ENCODE results near the gene PSMA6. TPM values are rescaled to one million over a fixed set of nuclear protein-coding genes. Genes with fewer than 3 reads are reported as not detected.

Gene PSMA6
- total RNA-seq, 1 experiment from 2014 or later = 392 TPM

DNA sequence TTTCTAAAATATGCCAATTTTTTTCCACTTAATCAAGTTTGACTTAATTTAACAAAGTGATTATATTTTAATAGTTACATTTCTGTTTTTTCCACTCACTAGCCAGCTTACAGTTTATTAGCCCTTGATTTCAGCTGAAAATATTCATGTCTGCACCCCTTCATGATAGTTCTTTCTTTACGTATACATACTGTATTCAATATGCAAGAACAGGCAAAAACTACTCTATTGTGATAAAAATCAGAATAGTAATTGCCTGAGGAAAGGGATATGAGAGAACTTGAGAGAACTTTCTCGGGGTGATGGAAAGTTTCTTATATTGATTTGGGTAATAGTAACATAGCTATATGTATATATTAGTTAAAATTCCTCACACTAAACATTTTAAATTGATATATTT is 17.4 kb upstream of the PSMA6 start:
- H3K27ac ChIP-seq (ENCODE audit: low read depth, low read length, poor library complexity, severe bottlenecking) = no peak overlapping the region
- no TSS peak for BruUV-seq (replicated peaks)
- no peaks in the 10 kb centered on the region for H3K4me1 ChIP-seq (ENCODE audit: insufficient read depth, low read length, poor library complexity, severe bottlenecking)
- ChIA-PET CTCF (no interaction called here), POLR2A (ENCODE audit: low non-redundant PET) (no interaction called here)
- TF ChIP-seq EZH2 (IDR thresholded peaks at IDR 0.05; ENCODE audit: borderline replicate concordance, low read depth, low read length, poor library complexity, severe bottlenecking) = no peak
- TF ChIP-seq, protein P1, sequence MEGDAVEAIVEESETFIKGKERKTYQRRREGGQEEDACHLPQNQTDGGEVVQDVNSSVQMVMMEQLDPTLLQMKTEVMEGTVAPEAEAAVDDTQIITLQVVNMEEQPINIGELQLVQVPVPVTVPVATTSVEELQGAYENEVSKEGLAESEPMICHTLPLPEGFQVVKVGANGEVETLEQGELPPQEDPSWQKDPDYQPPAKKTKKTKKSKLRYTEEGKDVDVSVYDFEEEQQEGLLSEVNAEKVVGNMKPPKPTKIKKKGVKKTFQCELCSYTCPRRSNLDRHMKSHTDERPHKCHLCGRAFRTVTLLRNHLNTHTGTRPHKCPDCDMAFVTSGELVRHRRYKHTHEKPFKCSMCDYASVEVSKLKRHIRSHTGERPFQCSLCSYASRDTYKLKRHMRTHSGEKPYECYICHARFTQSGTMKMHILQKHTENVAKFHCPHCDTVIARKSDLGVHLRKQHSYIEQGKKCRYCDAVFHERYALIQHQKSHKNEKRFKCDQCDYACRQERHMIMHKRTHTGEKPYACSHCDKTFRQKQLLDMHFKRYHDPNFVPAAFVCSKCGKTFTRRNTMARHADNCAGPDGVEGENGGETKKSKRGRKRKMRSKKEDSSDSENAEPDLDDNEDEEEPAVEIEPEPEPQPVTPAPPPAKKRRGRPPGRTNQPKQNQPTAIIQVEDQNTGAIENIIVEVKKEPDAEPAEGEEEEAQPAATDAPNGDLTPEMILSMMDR (conservative IDR thresholded peaks at IDR 0.05; ENCODE audit: low read depth, low read length) = no peak
- DNase-seq (ENCODE audit: low spot score) = no peak
- H3K27me3 ChIP-seq (replicated peaks; ENCODE audit: insufficient read depth, low read depth, low read length, poor library complexity) = no peaks in the 10 kb centered on the region
- no peak overlapping the region for H3K4me3 ChIP-seq (ENCODE audit: low read depth, low read length, poor library complexity, severe bottlenecking)
- intact Hi-C loops (cut with micrococcal nuclease; ENCODE audit: unreplicated experiment) = no loop called here
- no peaks in the 10 kb centered on the region for H3K9me3 ChIP-seq (ENCODE audit: low read depth, low read length, poor library complexity, severe bottlenecking)
- peaks cover 18% of the 10 kb centered on the region for H3K36me3 ChIP-seq (ENCODE audit: insufficient read depth, low read length, poor library complexity, severe bottlenecking)

DNA sequence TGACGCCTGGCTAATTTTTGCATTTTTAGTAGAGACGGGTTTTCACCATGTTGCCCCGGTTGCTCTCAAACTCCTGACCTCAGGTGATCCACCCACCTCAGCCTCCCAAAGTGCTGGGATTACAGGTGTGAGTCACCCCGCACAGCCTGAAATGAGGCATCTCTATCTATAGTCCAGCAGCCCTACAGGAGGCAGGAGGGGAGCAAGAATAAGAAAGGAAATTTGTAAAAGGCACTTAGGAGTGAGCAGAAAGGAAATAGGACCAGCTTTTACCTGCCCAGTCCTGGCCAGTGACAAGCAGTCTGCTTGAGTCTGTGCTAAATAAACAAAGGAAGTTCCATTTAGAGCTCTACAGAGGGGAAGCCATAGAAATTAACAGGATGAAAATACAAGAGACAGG is 15.0 kb upstream of the PSMA6 start:
- H3K9me3 ChIP-seq (ENCODE audit: low read depth, low read length, poor library complexity, severe bottlenecking) = no peaks in the 10 kb centered on the region
- H3K27me3 ChIP-seq (replicated peaks; ENCODE audit: insufficient read depth, low read depth, low read length, poor library complexity) = no peaks in the 10 kb centered on the region
- no peak for DNase-seq (ENCODE audit: low spot score)
- ChIA-PET CTCF (no interaction called here), POLR2A (ENCODE audit: low non-redundant PET) (no interaction called here)
- peaks cover 18% of the 10 kb centered on the region for H3K36me3 ChIP-seq (ENCODE audit: insufficient read depth, low read length, poor library complexity, severe bottlenecking)
- H3K4me3 ChIP-seq (ENCODE audit: low read depth, low read length, poor library complexity, severe bottlenecking) = no peak overlapping the region
- H3K4me1 ChIP-seq (ENCODE audit: insufficient read depth, low read length, poor library complexity, severe bottlenecking) = no peaks in the 10 kb centered on the region
- no peak for TF ChIP-seq EZH2 (IDR thresholded peaks at IDR 0.05; ENCODE audit: borderline replicate concordance, low read depth, low read length, poor library complexity, severe bottlenecking)
- TF ChIP-seq, protein P1 (conservative IDR thresholded peaks at IDR 0.05; ENCODE audit: low read depth, low read length) = no peak
- intact Hi-C loops (cut with micrococcal nuclease; ENCODE audit: unreplicated experiment) = no loop called here
- no peak overlapping the region for H3K27ac ChIP-seq (ENCODE audit: low read depth, low read length, poor library complexity, severe bottlenecking)
- no TSS peak for BruUV-seq (replicated peaks)

DNA sequence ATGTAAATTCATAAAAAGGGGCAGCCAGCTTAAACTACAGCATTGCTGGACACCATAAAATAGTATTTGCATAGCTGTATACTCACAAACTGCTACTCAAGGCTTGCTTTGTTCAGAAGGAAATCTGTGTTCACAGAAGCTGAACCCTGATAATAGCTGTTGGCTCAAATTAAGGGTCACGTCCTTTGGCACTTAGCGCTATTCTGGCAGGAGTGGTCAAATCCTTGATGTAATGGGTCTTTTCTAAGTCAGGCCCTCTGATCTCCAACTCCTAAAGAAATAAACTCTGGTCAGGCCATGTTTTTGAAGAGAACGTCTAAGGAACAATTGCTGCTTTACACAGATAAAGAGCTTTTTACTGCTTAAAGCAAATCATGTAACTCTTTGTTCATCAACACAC is 12.8 kb upstream of the PSMA6 start:
- CTCF ChIA-PET = interaction anchor here (0.6 kb wide), 1 partner anchor 50 kb away, joined by 3 read pairs; no protein-coding TSS in a partner anchor
- no peaks in the 10 kb centered on the region for H3K9me3 ChIP-seq (ENCODE audit: low read depth, low read length, poor library complexity, severe bottlenecking)
- TF ChIP-seq, protein P1 (conservative IDR thresholded peaks at IDR 0.05; ENCODE audit: low read depth, low read length) = no peak
- no peak for TF ChIP-seq EZH2 (IDR thresholded peaks at IDR 0.05; ENCODE audit: borderline replicate concordance, low read depth, low read length, poor library complexity, severe bottlenecking)
- peaks cover 9% of the 10 kb centered on the region for H3K36me3 ChIP-seq (ENCODE audit: insufficient read depth, low read length, poor library complexity, severe bottlenecking)
- DNase-seq (ENCODE audit: low spot score) = no peak
- intact Hi-C loops (cut with micrococcal nuclease; ENCODE audit: unreplicated experiment) = no loop called here
- H3K4me3 ChIP-seq (ENCODE audit: low read depth, low read length, poor library complexity, severe bottlenecking) = no peak overlapping the region
- no peak overlapping the region for H3K27ac ChIP-seq (ENCODE audit: low read depth, low read length, poor library complexity, severe bottlenecking)
- POLR2A ChIA-PET (ENCODE audit: low non-redundant PET) = no interaction called here
- no peaks in the 10 kb centered on the region for H3K27me3 ChIP-seq (replicated peaks; ENCODE audit: insufficient read depth, low read depth, low read length, poor library complexity)
- no TSS peak for BruUV-seq (replicated peaks)
- no peaks in the 10 kb centered on the region for H3K4me1 ChIP-seq (ENCODE audit: insufficient read depth, low read length, poor library complexity, severe bottlenecking)
